Gastrocnemius medialis (tissue), 4 donors: Measurements from ENCODE around the gene APBB2. TPM values are rescaled to one million over a fixed set of nuclear protein-coding genes. Genes with fewer than 3 reads are reported as not detected.
"Not testable (repeated sequence)": the region's sequence is repeated elsewhere in the genome, so short reads cannot be mapped to it uniquely, and the experiment has no call there.

ENCODE experiments used
- ATAC-seq, 2 donors: fragments of 150-250 bp; one replicate each; pipeline ENCODE4 v1.9.1; 2016
- DNase-seq, 2 donors: peaks; one replicate each; pipeline ENCODE4 v3.0.0-alpha.2; 2019
- H3K27ac ChIP-seq, 4 donors: fragments of 200-600 bp; sonication (generic); 1 replicate in 1 of 4; 2 replicates in 3 of 4; pipeline ENCODE4 v1.5.1; 2016 to 2018; ENCODE audit warnings: mild to moderate bottlenecking in 2 of 4, moderate library complexity in 1 of 4
- H3K27me3 ChIP-seq, 3 donors: fragments of 200-600 bp; sonication (generic) in 2 of 3; 1 replicate in 1 of 3; 2 replicates in 2 of 3; pipeline versions ENCODE4 v1.5.1 to v1.6.0; 2016 to 2019; ENCODE audit warnings: mild to moderate bottlenecking in 1 of 3, moderate library complexity in 1 of 3
- H3K36me3 ChIP-seq, 2 donors: fragments of 200-600 bp; sonication (generic) in 1 of 2; one replicate each; pipeline ENCODE4 v1.5.1; 2017 to 2018
- H3K4me1 ChIP-seq, 2 donors: fragments of 200-600 bp; sonication (generic) in 1 of 2; one replicate each; pipeline ENCODE4 v1.5.1; 2016 to 2017; ENCODE audit warnings: mild to moderate bottlenecking in 2 of 2
- H3K4me3 ChIP-seq, 4 donors: fragments of 200-600 bp; sonication (generic) in 3 of 4; 1 replicate in 1 of 4; 2 replicates in 3 of 4; pipeline ENCODE4 v1.5.1; 2016 to 2019; ENCODE audit warnings: mild to moderate bottlenecking in 2 of 4
- H3K9me3 ChIP-seq, 3 donors: fragments of 200-600 bp; sonication (generic) in 2 of 3; 1 replicate in 1 of 3; 2 replicates in 2 of 3; pipeline ENCODE4 v1.5.1; 2016 to 2019
- POLR2A ChIP-seq, 2 donors: fragments of 450-650 bp; IDR thresholded peaks; one replicate each; pipeline ENCODE4 v1.6.1; 2017; ENCODE audit warnings: antibody characterized with exemption in 2 of 2, mild to moderate bottlenecking in 2 of 2, moderate library complexity in 2 of 2
- in situ Hi-C, 4 donors: fragments of 200-750 bp; cut with MboI; loops; one replicate each; pipeline versions ENCODE4 v1.15.0 to v1.8.0; 2017; ENCODE audit warnings: low sequenced_read_pairs in 4 of 4
- intact Hi-C: fragments of 100-400 bp; cut with DNase I; formaldehyde crosslinking; loops from one replicate; pipeline ENCODE4 v1.15.1; 2023; ENCODE audit warnings: low total_unique reads
- total RNA-seq, 4 donors: library from RNA; depleted of rRNA; stranded (reverse); fragments of >200 nt; gene quantifications; one replicate each; pipeline versions ENCODE4 v1.1.0 to v1.2.3, GENCODE V29; 2016
- TF ChIP-seq, protein P1 (sequence below), 5 experiments: fragments of 450-650 bp in 3 of 5; fragments of 200-600 bp in 2 of 5; sonication (generic) in 2 of 5; IDR thresholded peaks in 4 of 5; conservative IDR thresholded peaks in 1 of 5; 1 replicate in 4 of 5; 2 replicates in 1 of 5; pipeline ENCODE4 v1.5.1; 2016 to 2019; ENCODE audit warnings: antibody characterized with exemption in 5 of 5, mild to moderate bottlenecking in 3 of 5, moderate library complexity in 3 of 5

Gene APBB2
- total RNA-seq, 4 donors from 2014 or later = 14.3 to 20.5 (median 14.5) TPM

DNA sequence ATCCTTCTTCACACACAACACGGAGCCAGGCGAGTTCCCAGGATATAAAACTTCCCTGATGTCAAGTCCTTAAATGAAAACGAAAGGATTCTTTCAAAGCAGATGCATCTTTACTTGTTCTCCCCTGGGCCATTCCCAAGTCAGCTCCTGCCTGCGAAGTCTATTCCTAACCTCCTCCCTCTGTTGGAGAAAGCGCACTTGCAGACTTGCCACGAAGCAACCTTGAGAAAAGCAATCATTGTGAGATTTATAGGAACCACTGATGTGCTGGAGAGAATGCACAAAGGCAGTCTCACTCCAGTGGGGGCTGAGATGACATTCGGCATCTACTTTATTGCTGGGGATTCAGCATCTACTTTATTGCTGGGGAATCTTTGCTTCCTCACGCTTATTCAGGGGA lies 308.9 kb downstream of the APBB2 start:
- TF ChIP-seq POLR2A (IDR thresholded peaks at IDR 0.05) = no peak
- TF ChIP-seq, protein P1, sequence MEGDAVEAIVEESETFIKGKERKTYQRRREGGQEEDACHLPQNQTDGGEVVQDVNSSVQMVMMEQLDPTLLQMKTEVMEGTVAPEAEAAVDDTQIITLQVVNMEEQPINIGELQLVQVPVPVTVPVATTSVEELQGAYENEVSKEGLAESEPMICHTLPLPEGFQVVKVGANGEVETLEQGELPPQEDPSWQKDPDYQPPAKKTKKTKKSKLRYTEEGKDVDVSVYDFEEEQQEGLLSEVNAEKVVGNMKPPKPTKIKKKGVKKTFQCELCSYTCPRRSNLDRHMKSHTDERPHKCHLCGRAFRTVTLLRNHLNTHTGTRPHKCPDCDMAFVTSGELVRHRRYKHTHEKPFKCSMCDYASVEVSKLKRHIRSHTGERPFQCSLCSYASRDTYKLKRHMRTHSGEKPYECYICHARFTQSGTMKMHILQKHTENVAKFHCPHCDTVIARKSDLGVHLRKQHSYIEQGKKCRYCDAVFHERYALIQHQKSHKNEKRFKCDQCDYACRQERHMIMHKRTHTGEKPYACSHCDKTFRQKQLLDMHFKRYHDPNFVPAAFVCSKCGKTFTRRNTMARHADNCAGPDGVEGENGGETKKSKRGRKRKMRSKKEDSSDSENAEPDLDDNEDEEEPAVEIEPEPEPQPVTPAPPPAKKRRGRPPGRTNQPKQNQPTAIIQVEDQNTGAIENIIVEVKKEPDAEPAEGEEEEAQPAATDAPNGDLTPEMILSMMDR (IDR thresholded peaks at IDR 0.05 in 4 of 5, conservative IDR thresholded peaks at IDR 0.05 in 1 of 5) = no peak
- no peak for DNase-seq
- no peaks in the 10 kb centered on the region for H3K27me3 ChIP-seq
- no peaks in the 10 kb centered on the region for H3K36me3 ChIP-seq
- H3K27ac ChIP-seq = no peak overlapping the region
- H3K4me3 ChIP-seq = no peak overlapping the region
- no peak for ATAC-seq
- intact Hi-C loops = no loop called here
- in situ Hi-C loops = no loop called here
- no peaks in the 10 kb centered on the region for H3K9me3 ChIP-seq
- H3K4me1 ChIP-seq = peaks cover 14 to 16% of the 10 kb centered on the region in 2 donors

DNA sequence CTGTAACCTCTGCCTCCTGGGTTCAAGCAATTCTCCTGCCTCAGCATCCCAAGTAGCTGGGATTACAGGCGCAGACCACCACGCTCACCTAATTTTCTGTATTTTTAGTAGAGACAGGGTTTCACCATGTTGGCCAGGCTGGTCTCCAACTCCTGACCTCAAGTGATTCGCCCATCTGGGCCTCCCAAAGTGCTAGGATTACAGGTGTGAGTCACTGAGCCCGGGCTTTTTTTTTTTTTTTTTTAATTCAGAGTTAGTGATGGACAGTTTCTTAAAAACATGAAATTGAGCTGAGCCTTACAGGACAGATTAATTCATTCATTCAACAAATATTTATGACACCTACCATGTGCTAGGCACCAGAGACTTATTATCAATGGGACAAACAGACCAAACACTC lies 313.8 kb downstream of the APBB2 start:
- H3K36me3 ChIP-seq, H3K27me3 ChIP-seq, in situ Hi-C loops, ATAC-seq, H3K9me3 ChIP-seq, H3K27ac ChIP-seq, H3K4me3 ChIP-seq, DNase-seq, intact Hi-C loops: not testable (repeated sequence)
- H3K4me1 ChIP-seq = peaks cover 6 to 11% of the 10 kb centered on the region in 2 donors

DNA sequence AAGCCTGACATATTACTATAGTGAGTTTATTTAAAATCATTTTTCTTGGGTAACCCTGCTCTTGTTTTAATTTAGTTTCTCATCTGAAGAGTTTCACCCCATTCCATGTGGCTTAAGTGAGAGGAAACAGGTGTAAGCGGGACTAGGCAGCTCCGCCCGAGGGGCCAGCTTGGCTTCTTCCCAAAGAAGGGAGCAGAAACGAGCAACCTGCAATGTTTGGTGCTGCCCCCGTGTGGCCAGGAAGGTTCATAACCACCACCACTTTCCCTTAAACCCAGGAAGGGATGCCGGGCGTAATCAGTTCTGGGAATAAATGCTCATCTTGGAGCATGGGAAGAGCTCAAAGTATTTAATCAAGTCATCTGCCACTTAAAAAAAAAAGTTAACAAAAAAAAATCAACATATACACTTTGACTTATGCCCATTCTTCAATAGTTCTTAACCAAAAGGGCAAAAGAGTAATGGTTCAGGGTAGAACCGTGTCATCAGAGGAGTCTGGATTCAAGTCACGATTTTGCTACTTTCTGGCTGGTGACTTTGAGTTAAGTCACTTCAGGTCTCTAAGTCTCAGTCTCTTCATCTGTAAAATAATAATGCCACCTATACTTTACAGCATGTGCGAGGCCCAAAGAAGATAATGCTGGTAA lies 316.7 kb downstream of the APBB2 start:
- peaks cover 6 to 11% of the 10 kb centered on the region in 2 donors for H3K4me1 ChIP-seq
- H3K27me3 ChIP-seq = no peaks in the 10 kb centered on the region
- intact Hi-C loops (loop anchor here (1.0 to 10.0 kb wide), 3 partner anchors 56 to 1747 kb away; no protein-coding TSS in a partner anchor), in situ Hi-C loops (no loop called here)
- TF ChIP-seq, protein P1 (IDR thresholded peaks at IDR 0.05 in 4 of 5, conservative IDR thresholded peaks at IDR 0.05 in 1 of 5) = peak; percentile 61 to 79 (median 67)
- no peak for TF ChIP-seq POLR2A (IDR thresholded peaks at IDR 0.05)
- DNase-seq (peak in 1 of 2 donors; percentile 41), ATAC-seq (peak; percentile 37 to 55)
- no peaks in the 10 kb centered on the region for H3K36me3 ChIP-seq
- H3K9me3 ChIP-seq = no peaks in the 10 kb centered on the region
- no peak overlapping the region for H3K4me3 ChIP-seq
- no peak overlapping the region for H3K27ac ChIP-seq

DNA sequence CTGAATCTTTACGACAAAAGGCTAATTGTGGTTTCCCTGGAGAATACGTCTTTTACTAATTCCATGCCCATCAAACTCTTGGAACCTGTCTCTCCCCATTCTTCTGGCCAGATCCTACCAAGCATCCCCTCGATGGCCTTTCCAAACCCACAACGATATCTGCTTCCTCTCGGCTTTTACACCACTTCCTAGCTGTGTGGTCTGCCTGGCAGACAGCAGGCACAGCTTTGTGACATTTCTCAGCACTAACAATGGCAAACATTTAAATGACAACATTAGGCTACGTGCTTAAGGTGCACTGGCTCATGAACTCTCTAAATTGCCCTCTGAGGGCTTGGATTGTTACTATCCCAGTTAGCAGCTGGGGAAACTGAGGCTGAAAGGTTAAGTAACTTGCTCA lies 323.6 kb downstream of the APBB2 start:
- H3K4me1 ChIP-seq = no peaks in the 10 kb centered on the region
- H3K27me3 ChIP-seq = no peaks in the 10 kb centered on the region
- intact Hi-C loops = loop anchor here (10.0 kb wide), 2 partner anchors 156 to 1754 kb away; no protein-coding TSS in a partner anchor
- no peak for ATAC-seq
- DNase-seq = no peak
- H3K9me3 ChIP-seq = no peaks in the 10 kb centered on the region
- TF ChIP-seq, protein P1 (IDR thresholded peaks at IDR 0.05 in 4 of 5, conservative IDR thresholded peaks at IDR 0.05 in 1 of 5) = no peak
- TF ChIP-seq POLR2A (IDR thresholded peaks at IDR 0.05) = no peak
- in situ Hi-C loops = no loop called here
- no peak overlapping the region for H3K27ac ChIP-seq
- H3K4me3 ChIP-seq = no peak overlapping the region
- H3K36me3 ChIP-seq = no peaks in the 10 kb centered on the region

DNA sequence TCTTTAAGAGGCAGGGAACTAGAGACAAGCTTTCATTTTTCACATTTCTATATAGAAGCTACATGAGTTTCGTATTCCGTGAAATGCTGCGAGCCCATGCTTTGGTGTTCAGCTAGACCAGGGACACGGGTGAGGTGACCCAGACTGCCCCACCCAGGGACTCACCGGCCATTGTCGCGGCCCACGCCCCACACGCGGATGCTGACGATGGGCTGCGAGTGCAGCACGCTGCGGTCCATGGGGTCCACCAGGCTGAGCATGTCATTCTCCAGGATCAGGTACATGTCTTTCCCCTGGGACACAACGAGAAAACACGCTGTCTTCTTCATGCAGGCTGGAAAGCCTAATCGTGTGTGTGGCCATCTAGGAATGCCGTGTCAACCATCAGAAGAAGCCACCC lies 324.1 kb downstream of the APBB2 start:
- DNase-seq (no peak), ATAC-seq (no peak)
- TF ChIP-seq, protein P1 (IDR thresholded peaks at IDR 0.05 in 4 of 5, conservative IDR thresholded peaks at IDR 0.05 in 1 of 5) = no peak
- TF ChIP-seq POLR2A (IDR thresholded peaks at IDR 0.05) = no peak
- H3K9me3 ChIP-seq = no peaks in the 10 kb centered on the region
- intact Hi-C loops = loop anchor here (10.0 kb wide), 2 partner anchors 155 to 1755 kb away; no protein-coding TSS in a partner anchor
- no peak overlapping the region for H3K27ac ChIP-seq
- H3K36me3 ChIP-seq = no peaks in the 10 kb centered on the region
- in situ Hi-C loops = no loop called here
- H3K4me3 ChIP-seq = no peak overlapping the region
- no peaks in the 10 kb centered on the region for H3K27me3 ChIP-seq
- H3K4me1 ChIP-seq = no peaks in the 10 kb centered on the region
